RKO (cell line): Measurements from ENCODE around the gene KRTAP9-7.

ENCODE experiments used
- DNase-seq: peaks from one replicate; pipeline ENCODE4 v3.0.0-alpha.2; 2016; ENCODE audit warnings: low spot score

KRTAP9-7 gene

GRCh38 chr17:41271858-41272257 lies 3.6 kb upstream of the KRTAP9-7 start:
- DNase-seq, result no peak

GRCh38 chr17:41278176-41278955 lies 2.9 kb downstream of the KRTAP9-7 start:
- DNase-seq, result no peak

GRCh38 chr17:41284043-41284442 lies 8.5 kb downstream of the KRTAP9-7 start:
- no peak for DNase-seq

- DNase-seq, result no peak
Measured at GRCh38 chr17:41284546-41284945, 9.0 kb downstream of the KRTAP9-7 start.

GRCh38 chr17:41287050-41287449 lies 11.6 kb downstream of the KRTAP9-7 start:
- no peak for DNase-seq

- no peak for DNase-seq
Measured at GRCh38 chr17:41294016-41294415, 18.5 kb downstream of the KRTAP9-7 start.

- no peak for DNase-seq
Measured at GRCh38 chr17:41296846-41297245, 21.3 kb downstream of the KRTAP9-7 start.

GRCh38 chr17:41298458-41299135 lies 23.1 kb downstream of the KRTAP9-7 start:
- no peak for DNase-seq

- no peak for DNase-seq
Measured at GRCh38 chr17:41301204-41301790, 25.8 kb downstream of the KRTAP9-7 start.

GRCh38 chr17:41301916-41302901 lies 26.7 kb downstream of the KRTAP9-7 start, which contains the start of gene KRTAP29-1:
TSS of gene KRTAP29-1 (minus strand) at chr17:41302851. CDS start at chr17:41302851, 0 bp downstream.
- DNase-seq, result no peak

- DNase-seq, result no peak
Measured at GRCh38 chr17:41302981-41303380, 27.5 kb downstream of the KRTAP9-7 start.

GRCh38 chr17:41304091-41304490 lies 28.6 kb downstream of the KRTAP9-7 start:
- no peak for DNase-seq

- no peak for DNase-seq
Measured at GRCh38 chr17:41307647-41308046, 32.1 kb downstream of the KRTAP9-7 start.

GRCh38 chr17:41308251-41308917 lies 32.9 kb downstream of the KRTAP9-7 start:
- no peak for DNase-seq

GRCh38 chr17:41308918-41309359 lies 33.4 kb downstream of the KRTAP9-7 start, which contains the start of gene KRTAP16-1:
TSS of gene KRTAP16-1 (minus strand) at chr17:41309309. CDS start at chr17:41309253, 56 bp downstream.
- no peak for DNase-seq

GRCh38 chr17:41311111-41311510 lies 35.6 kb downstream of the KRTAP9-7 start:
- no peak for DNase-seq

- DNase-seq, result no peak
Measured at GRCh38 chr17:41315204-41315794, 39.8 kb downstream of the KRTAP9-7 start, which contains the start of gene KRTAP17-1. TSS of gene KRTAP17-1 (minus strand) at chr17:41315710. CDS start at chr17:41315650, 60 bp downstream.

- DNase-seq, result no peak
Measured at GRCh38 chr17:41315814-41316445, 40.4 kb downstream of the KRTAP9-7 start.

- no peak for DNase-seq
Measured at GRCh38 chr17:41318231-41318630, 42.7 kb downstream of the KRTAP9-7 start.
